Endothelial cell of umbilical vein (primary cell): ENCODE measurements around the gene NPHS1. TPM values are rescaled to one million over a fixed set of nuclear protein-coding genes. Genes with fewer than 3 reads are reported as not detected.

Experiments
- BruUV-seq: library from RNA; stranded (reverse); fragments of 400-500 nt; replicated peaks from 2 replicates; lab custom pipeline; 2021; lab: Mats Ljungman, UMichigan
- CTCF ChIA-PET: fragments of 300-600, 350-600 bp; sonication (Branson Sonifier 250); formaldehyde crosslinking; loops from one replicate; lab custom pipeline; 2021; ENCODE audit warnings: antibody characterized with exemption, inconsistent platforms; lab: Charles Lee
- POLR2A ChIA-PET: fragments of 300-600, 350-600 bp; sonication (Branson Sonifier 250); formaldehyde crosslinking; loops from one replicate; lab custom pipeline; 2021; ENCODE audit warnings: antibody characterized with exemption, inconsistent platforms; lab: Charles Lee
- DNase-seq: peaks from one replicate; pipeline ENCODE4 v3.0.0-alpha.2; 2011; ENCODE audit warnings: low read depth, low spot score
- FAIRE-seq: peaks from 2 replicates; lab custom pipeline; 2011; peaks lifted over from hg19 to GRCh38; lab: Jason Lieb, UNC
- H2AFZ ChIP-seq: 2 replicates; pipeline ENCODE4 v1.6.0; 2012; ENCODE audit warnings: low read depth, low read length, control low read depth, inconsistent platforms
- H3K27ac ChIP-seq: 2 replicates; pipeline ENCODE4 v1.5.1; 2011; ENCODE audit warnings: low read depth, mild to moderate bottlenecking, control low read depth, low read length, moderate library complexity; ENCODE audit not compliant: insufficient read depth
- H3K27me3 ChIP-seq, 2 experiments: 2 replicates each; pipeline versions ENCODE4 v1.6.0 to v1.6.1; 2011; ENCODE audit warnings: low read length in 2 of 2, mixed read lengths in 1 of 2; ENCODE audit not compliant: control insufficient read depth in 2 of 2, insufficient read depth in 2 of 2
- H3K36me3 ChIP-seq, 2 experiments: 2 replicates in 1 of 2; 3 replicates in 1 of 2; pipeline ENCODE4 v1.5.1; 2011; ENCODE audit warnings: low read length in 2 of 2, mild to moderate bottlenecking in 1 of 2, moderate library complexity in 1 of 2; ENCODE audit not compliant: control insufficient read depth in 2 of 2, insufficient read depth in 2 of 2; ENCODE audit errors: extremely low read depth in 1 of 2
- H3K4me1 ChIP-seq: 3 replicates; pipeline ENCODE4 v1.5.1; 2011; ENCODE audit warnings: mild to moderate bottlenecking, low read length; ENCODE audit not compliant: control insufficient read depth, insufficient read depth; ENCODE audit errors: extremely low read depth
- H3K4me2 ChIP-seq: 2 replicates; pipeline ENCODE4 v1.6.1; 2011; ENCODE audit warnings: low read length, control low read depth, mixed read lengths; ENCODE audit not compliant: insufficient read depth
- H3K4me3 ChIP-seq, 3 experiments: fragments of 200-600 bp in 1 of 3; sonication (generic), shearing (Covaris generic) in 1 of 3; replicated peaks in 1 of 3; 2 replicates each; pipeline ENCODE4 v1.5.1; 2011 to 2016; ENCODE audit warnings: control low read depth in 3 of 3, low read length in 3 of 3, mild to moderate bottlenecking in 2 of 3, inconsistent platforms in 1 of 3, low read depth in 1 of 3, moderate library complexity in 1 of 3; ENCODE audit not compliant: insufficient read depth in 1 of 3
- H3K79me2 ChIP-seq: 2 replicates; pipeline ENCODE4 v1.6.0; 2012; ENCODE audit warnings: low read length, inconsistent platforms; ENCODE audit not compliant: control insufficient read depth, insufficient read depth
- H3K9ac ChIP-seq: replicated peaks from 2 replicates; pipeline ENCODE3; 2011; ENCODE audit warnings: low read length, control low read depth; ENCODE audit not compliant: insufficient read depth; ENCODE audit errors: extremely low read depth
- H3K9me1 ChIP-seq: replicated peaks from 3 replicates; pipeline ENCODE4 v1.6.0; 2011; ENCODE audit warnings: mild to moderate bottlenecking, low read length; ENCODE audit not compliant: control insufficient read depth, insufficient read depth; ENCODE audit errors: extremely low read depth
- H3K9me3 ChIP-seq: replicated peaks from 2 replicates; pipeline ENCODE4 v1.5.1; 2012; ENCODE audit warnings: low read length, inconsistent platforms; ENCODE audit not compliant: control insufficient read depth, insufficient read depth
- H4K20me1 ChIP-seq: replicated peaks from 2 replicates; pipeline ENCODE3; 2011; ENCODE audit warnings: mild to moderate bottlenecking, low read length; ENCODE audit not compliant: control insufficient read depth, insufficient read depth; ENCODE audit errors: extremely low read depth
- CTCF ChIP-seq, 2 donors: IDR thresholded peaks; 1 replicate in 1 of 2; 2 replicates in 1 of 2; pipeline ENCODE4 v1.5.1; 2011; ENCODE audit warnings: low read length in 2 of 2, mild to moderate bottlenecking in 2 of 2, moderate library complexity in 2 of 2, control low read depth in 1 of 2, inconsistent platforms in 1 of 2, low read depth in 1 of 2; ENCODE audit not compliant: insufficient read depth in 1 of 2; ENCODE audit errors: extremely low read depth in 1 of 2
- EZH2 ChIP-seq: IDR thresholded peaks from 2 replicates; pipeline ENCODE4 v1.6.1; 2012; ENCODE audit warnings: borderline replicate concordance, low read depth, mild to moderate bottlenecking, moderate library complexity, low read length, inconsistent platforms; ENCODE audit not compliant: severe bottlenecking
- FOS ChIP-seq: IDR thresholded peaks from 2 replicates; pipeline ENCODE4 v1.6.1; 2011; ENCODE audit warnings: mild to moderate bottlenecking, low read length, moderate library complexity, borderline replicate concordance; ENCODE audit not compliant: insufficient read depth
- GATA2 ChIP-seq: IDR thresholded peaks from 2 replicates; pipeline ENCODE4 v1.7.0; 2011; ENCODE audit warnings: low read depth, mild to moderate bottlenecking, moderate library complexity, mixed read lengths, low read length; ENCODE audit not compliant: insufficient read length, insufficient read depth
- JUN ChIP-seq: IDR thresholded peaks from 2 replicates; pipeline ENCODE4 v1.6.1; 2011; ENCODE audit warnings: borderline replicate concordance, low read depth; ENCODE audit not compliant: insufficient read length, insufficient read depth
- MAX ChIP-seq: IDR thresholded peaks from 2 replicates; pipeline ENCODE4 v1.6.1; 2011; ENCODE audit not compliant: insufficient read depth, insufficient read length
- MYC ChIP-seq: IDR thresholded peaks from one replicate; pipeline ENCODE4 v1.6.1; 2011; ENCODE audit warnings: mild to moderate bottlenecking, low read depth, low read length
- POLR2A ChIP-seq: IDR thresholded peaks from 2 replicates; pipeline ENCODE4 v1.6.1; 2012; ENCODE audit warnings: low read depth, mild to moderate bottlenecking, control low read depth, low read length
- POLR2AphosphoS5 ChIP-seq: IDR thresholded peaks from 2 replicates; pipeline ENCODE4 v1.6.1; 2012; ENCODE audit warnings: low read depth, mild to moderate bottlenecking, control low read depth, low read length, moderate library complexity; ENCODE audit not compliant: insufficient read depth
- dilution Hi-C: fragments of 300-500 bp; cut with MboI; formaldehyde crosslinking; loops from one replicate; pipeline ENCODE4 v1.15.0; 2019; ENCODE audit warnings: low sequenced_read_pairs; ENCODE audit not compliant: extremely low pct_ligation_motif_present
- intact Hi-C: fragments of 100-400 bp; cut with micrococcal nuclease; formaldehyde crosslinking; loops from one replicate; pipeline ENCODE4 v1.10.0; 2022
- polyA plus RNA-seq, 4 experiments: library from polyadenylated mRNA; depleted of rRNA in 3 of 4; stranded (reverse) in 3 of 4; unstranded in 1 of 4; fragments of >200 nt; gene quantifications; 2 replicates each; pipeline versions ENCODE4 v1.2.1 to v1.2.3, GENCODE V29; 2011 to 2012; ENCODE audit warnings: missing spikeins in 1 of 4
- total RNA-seq: library from RNA; stranded (reverse); gene quantifications from 2 replicates; pipeline ENCODE4 v1.2.3, GENCODE V29; 2021

The NPHS1 gene
- total and polyA plus RNA-seq, 2 donors (not counting 3 experiments of a cell fraction or from before 2014, with no cell fraction given) = not detected

- TF ChIP-seq MAX (no peak), JUN (no peak), MYC (no peak), FOS (no peak), CTCF (IDR thresholded peaks at IDR 0.05; ENCODE audit: extremely low read depth in 1 of 2, insufficient read depth in 1 of 2, low read depth in 1 of 2, low read length in 2 of 2) (no peak), EZH2 (no peak), GATA2 (no peak), POLR2AphosphoS5 (no peak), POLR2A (no peak)
- BruUV-seq = no TSS peak
- no peak overlapping the region for H3K4me2 ChIP-seq
- CTCF ChIA-PET = no interaction called here
- no peaks in the 10 kb centered on the region for H3K9me3 ChIP-seq
- peaks cover 4% of the 10 kb centered on the region for H3K4me1 ChIP-seq
- peaks cover 0 to 4% of the 10 kb centered on the region in 2 experiments for H3K36me3 ChIP-seq
- H3K9ac ChIP-seq = no peak overlapping the region
- POLR2A ChIA-PET = no interaction called here
- no peak overlapping the region for H2AFZ ChIP-seq
- H3K27me3 ChIP-seq = no peaks in the 10 kb centered on the region
- DNase-seq = no peak
- no peak for FAIRE-seq
- H3K27ac ChIP-seq = no peak overlapping the region
- no peaks in the 10 kb centered on the region for H3K79me2 ChIP-seq
- no peaks in the 10 kb centered on the region for H3K9me1 ChIP-seq
- no peaks in the 10 kb centered on the region for H4K20me1 ChIP-seq
- intact Hi-C loops (no loop called here), dilution Hi-C loops (no loop called here)
- H3K4me3 ChIP-seq = no peak overlapping the region
Measured at GRCh38 chr19:35779033-35779432, 73.3 kb downstream of the NPHS1 start.
